SIG-M5 (cell line): ENCODE results near the gene PHACTR1.

Experiments
- DNase-seq: peaks from one replicate; lab custom pipeline; 2025; lab: John Stamatoyannopoulos, UW

PHACTR1 gene

DNA sequence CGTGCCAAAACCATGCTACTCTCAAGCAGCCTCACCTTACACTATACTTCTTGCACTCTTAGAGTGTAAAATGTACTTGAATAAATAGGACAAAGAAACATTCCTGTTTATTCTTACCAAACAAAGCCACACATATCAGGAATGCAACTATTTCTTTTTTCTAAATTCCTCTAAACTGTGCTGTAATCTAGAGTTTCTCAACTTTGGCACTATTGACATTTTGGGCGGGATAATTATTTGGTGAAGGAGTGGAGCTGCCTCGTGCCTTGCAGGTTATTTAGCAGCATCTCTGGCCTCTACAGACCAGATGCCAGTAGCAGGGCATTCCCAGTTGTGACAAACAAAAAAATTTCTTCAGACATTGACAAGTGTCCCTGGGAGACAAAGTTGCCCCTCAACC, 86.9 kb downstream of the PHACTR1 start:
- DNase-seq, result no peak

DNA sequence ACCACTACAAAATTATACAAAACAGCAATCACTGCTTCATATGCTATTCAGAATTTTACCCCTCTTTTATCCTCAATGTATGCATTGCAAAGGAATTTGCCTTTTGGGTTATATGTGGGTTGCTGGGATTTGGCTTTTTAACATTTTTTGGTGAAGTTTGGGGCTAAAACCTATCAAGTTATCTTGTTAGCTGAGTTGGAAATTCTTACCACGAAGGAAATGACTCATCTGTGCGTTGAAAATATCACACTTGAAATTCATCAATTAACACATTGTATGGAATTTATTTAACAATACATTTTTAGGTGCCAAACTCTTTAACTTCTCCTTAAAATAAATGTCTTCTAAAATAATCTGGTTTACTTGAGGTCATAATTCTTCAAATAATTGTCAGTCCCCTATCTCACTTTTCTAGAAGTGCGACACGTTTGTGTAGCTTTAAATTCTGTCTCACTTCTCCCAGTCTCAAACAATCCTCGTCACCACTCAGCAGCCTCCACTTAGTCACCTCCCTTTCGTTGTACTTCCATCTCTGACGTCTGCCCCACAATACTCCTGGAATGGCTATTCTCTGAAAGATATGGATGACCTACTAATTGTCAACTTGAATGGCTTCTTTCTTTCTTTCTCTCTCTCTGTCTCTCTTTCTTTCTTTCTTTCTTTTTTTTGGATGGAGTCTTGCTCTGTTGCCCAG, 88.5 kb downstream of the PHACTR1 start:
- no peak for DNase-seq

DNA sequence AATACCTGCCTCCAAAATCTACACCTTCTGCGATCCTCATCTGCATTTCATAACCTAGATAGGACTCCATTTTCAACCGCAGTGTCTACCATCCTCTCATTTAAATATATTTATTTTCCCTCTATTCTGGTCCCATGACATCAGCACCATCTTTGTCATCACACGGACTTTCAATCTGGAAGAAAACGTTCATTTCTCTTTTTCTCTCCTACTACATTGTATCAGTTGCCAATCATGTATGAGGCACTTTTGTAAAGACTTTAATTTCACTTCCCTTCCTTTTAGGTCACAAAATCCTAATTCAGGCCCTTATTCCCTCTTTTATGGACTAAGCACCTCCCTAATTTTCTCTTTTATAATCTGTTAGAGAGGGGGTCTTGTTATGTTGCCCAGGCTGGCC, 89.6 kb downstream of the PHACTR1 start:
- no peak for DNase-seq

DNA sequence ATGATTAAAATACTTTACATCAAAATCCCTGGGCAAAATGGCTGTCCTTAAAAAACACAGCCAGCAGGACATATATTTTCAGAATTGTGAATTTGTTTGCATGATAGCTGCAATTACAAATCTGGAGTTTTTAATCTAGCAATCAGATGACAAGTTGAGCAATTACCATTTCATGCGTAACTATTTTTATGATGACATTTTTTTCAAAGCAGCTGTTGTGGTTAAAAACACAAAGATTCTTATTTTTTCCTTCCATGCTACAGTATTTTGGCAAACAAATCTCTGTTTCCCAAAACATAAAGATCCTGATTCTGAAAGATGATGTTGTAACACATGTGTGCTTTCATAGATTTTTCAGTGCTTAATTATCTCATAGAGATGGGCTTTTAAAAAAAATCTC, 90.2 kb downstream of the PHACTR1 start:
- DNase-seq, result no peak

DNA sequence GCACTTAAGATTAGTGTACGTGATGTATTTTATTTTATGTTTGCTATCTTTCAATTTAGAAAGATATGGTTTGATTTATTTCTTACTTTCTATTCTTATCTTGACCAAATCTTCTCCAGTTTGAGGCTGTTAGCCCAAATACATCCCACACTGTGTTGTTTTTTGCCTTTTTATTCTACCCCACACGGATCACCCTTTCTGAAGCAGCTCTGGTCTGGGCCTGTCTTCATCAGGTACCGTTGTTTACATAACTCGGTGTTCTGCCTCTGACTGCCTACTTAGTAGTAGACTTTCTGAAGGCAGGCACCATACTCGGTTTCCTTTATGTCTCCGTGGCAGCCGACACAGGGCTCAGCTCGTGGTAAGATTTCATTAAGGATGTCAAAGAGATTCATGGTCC, 95.0 kb downstream of the PHACTR1 start:
- DNase-seq, result no peak

DNA sequence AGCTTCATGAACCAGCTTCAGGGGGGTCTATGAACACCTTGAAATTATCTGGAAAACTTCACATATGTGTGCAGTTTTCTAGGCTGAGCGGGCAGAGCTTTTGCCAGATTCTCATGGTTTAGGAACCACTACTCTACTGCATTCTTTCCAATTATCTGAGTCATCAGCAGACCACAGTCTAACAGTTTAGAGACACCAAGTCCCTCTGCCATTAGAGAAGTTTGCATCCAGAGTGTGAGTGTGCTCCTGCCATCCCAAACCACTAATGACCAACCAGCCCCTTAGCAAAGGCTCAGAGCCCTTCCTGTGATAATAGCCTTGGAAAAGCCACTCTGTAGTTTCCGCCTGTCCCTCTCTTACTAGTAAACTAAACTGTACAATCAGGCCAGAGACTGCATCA, 96.8 kb downstream of the PHACTR1 start:
- DNase-seq, result no peak

DNA sequence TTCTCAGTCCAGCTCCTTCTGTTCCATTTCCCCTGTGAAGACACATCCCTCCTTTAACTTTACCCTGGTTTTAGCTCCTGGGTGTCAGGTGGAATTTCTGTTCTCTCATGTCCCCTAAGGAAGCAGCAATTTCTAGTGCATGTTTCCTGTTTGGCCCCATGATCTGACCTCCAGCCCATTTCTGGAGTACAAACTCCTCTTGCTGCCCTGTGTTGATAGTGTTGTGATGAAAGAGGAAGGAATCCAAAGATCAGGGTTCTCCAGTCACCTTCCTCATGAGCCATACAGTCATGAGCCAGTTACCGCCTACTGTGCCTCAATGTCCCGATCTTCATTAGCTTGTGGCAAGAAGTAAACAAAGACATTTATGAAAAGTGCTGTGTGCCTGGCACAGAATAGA, 97.4 kb downstream of the PHACTR1 start:
- DNase-seq, result no peak

DNA sequence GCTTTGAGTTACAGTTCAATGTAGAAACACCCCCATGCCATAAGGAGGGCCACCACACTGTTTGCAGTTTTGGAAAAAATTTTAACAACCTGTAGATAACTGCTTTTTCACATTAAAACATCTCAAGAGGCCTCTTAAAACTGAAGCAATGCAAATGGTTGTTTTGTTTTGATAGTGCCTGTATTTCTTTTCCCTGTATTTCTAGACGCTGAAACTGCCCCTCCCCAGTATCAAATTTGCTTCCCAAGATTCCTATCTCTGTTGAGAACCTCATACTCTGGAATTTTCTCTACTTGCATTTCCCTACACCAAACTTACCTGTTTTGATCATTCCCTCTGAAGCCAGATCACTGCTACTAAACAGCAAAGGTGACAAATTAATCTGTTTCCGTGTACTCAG, 98.5 kb downstream of the PHACTR1 start:
- DNase-seq, result no peak

DNA sequence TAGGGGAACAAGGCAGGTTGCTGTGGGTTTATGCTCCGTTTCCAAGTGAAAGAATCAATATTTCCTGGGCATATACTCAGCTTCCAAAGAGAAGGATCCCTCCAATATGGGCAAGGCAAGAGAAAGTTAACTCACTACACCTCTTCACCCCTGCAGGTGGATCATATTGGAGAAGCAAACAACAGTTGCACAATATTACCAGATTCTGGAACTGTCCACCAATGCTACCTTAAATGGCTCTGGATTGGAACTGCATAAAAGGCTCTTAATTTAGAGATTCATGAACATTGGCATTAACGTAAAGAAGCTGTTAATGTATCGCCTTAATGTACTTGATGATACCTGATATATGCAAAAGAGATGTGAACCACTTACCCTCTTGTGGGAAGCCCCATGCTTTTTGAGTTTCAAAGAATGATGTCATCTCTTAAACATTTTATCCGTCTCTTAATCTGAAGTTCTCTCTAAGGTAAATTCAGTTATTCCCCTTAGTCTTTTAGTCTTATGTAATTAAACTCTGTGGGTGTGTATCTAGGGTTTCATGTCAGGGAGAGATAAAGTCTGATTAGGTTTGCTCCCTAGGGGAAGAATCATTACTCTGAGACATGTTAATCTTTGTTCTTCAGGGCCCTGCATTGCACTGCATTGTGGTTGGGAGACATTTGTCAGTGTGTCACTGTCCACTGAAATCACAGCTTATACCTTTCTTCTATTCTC, 99.5 kb downstream of the PHACTR1 start:
- DNase-seq, result no peak

DNA sequence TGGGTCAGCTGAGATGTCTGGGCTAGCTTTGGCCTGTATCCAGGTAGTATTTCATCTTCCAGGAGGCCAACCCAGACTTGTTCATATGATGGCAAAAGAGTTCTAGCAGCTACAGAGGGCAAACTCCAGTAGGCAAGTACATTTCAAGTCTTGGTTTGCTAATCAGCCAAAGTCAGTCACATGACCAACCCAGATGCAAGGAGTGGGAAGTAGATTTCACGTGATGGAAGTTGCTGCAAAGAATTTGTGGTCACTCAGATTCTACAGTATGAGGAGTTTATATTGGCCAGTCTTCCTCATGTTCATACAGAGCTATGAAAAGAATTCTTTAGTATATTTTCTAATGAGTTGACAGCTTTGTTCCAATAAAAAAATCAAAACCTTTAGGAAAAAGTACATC, 101.8 kb downstream of the PHACTR1 start:
- DNase-seq, result no peak

DNA sequence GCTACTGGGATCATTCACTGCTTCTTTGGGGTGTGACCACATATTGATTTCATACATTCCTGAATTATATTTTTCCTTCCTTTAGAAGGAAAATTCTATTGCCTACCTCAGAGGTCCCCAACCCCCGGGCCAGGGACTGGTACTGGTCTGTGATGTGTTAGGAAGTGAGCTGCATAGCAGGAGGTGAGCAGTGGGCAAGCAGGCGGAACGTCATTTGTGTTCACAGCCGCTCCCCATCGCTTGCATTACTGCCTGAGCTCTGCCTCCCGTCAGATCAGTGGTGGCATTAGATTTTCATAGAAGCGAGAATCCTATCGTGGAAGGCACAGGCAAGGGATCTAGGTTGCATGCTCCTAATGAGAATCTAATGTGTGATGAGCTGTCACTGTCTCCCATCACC, 107.3 kb downstream of the PHACTR1 start:
- DNase-seq, result no peak

DNA sequence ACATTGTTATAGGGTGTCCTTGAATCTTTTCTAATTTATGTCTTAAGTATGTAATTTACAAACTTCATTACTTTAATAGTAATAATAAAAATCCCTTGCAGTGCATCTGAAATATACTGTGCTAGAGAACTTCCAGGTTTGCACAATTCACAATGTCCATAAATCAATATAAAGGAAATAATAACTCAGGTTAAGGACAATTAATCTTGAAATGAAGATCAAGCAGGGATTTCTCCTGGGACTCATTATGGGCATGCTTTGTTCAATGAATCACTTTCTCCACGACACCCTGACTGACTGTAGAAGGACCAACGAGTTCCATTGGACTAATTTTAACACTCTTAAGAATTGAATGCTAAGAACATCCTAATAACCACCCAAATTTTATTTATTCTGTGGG, 110.0 kb downstream of the PHACTR1 start:
- DNase-seq, result no peak

DNA sequence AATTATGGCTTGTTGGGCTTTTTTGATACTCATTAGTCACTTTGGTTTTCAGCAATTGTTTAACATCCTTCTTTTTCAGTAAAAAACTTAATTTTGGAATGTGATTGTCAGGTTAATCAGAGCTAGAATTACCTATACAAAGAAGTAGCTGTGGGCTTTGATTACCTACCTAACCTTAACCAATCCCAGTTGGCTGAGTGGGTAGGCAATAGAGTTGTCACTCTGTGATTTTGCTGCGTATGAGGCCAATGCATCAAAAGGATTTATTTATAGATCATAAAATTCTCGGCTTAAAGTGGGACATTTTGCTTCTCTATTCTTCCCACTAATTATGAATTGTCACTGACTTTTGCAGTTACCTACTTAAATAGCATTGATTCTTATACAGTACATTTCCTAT, 111.4 kb downstream of the PHACTR1 start:
- no peak for DNase-seq

DNA sequence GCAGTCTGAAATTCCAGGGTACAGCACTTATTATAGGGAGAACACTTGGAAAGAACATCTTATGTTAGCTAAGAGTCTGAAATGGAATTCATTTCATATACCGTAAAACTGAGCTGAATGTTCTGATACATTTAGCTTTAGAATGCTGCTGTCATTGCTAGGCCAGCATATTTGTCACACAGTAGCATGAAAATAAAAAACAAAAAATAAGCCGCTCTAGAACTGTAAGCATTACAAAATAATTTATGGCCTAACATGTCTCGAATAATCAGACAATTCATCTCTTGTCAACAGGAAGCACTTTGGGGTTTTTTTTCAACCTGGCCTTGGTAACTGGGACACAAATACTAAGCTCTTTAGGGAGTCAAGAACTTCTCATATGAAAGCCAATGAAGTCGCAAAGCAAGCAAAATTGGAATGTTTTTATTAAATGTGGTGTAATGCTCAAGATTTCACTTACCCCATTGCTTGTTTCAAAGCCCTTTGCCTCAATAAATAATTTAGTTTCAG, 115.7 kb downstream of the PHACTR1 start:
- DNase-seq, result no peak

DNA sequence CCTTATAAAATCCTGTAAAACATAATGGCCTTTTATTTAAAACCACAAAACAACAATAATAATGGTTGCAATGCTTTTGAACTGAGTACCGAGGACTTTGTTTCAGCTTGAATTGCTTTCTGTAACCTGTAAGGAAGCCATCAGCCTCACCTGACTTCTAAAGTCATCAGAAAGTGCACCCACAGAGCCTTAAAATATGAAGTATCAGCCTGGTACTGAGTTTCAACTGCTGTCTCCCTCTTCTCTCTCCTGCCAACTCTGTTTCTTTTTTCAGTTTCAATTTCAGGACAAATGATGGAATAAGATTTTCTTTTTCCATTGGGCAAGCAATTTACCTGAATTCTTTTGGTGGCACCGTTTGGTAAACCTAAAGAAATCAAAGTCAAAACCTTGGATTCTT, 119.4 kb downstream of the PHACTR1 start:
- no peak for DNase-seq

DNA sequence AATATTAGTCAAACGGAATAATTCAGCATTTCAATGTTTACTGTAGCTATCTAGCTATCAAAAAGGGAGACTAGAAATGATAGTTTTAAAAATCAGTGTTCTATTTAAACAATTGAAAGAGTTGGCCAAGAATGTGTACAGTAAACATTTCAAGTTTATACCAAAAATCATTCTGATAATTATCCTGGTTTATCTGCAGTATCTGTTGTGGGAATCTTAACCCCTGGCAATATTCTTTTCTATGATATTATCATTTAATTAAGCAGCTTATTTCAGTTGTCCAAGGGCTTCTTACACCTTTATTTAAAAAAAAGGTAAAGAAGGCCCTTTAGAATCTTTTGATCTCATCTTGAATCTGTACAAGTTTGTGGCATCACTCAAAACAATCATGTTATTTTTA, 125.1 kb downstream of the PHACTR1 start:
- no peak for DNase-seq

DNA sequence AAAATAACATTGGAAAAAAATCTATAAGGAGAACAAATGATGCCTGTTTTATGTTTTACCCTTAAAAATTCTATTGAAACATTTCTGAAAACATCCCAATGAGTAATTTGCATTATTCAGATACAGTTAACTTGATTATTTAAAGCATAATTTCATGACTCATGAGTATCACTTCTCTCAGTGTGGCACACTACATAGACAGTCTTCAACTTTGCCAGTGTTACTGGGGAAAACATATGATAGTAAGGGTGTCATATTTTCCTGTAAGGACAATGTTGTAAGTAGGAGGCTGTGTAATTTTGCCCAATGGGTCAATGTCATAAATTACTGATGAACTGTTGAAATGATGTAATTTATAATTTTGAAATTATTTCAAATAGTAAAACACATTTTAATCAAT, 125.5 kb downstream of the PHACTR1 start:
- DNase-seq, result no peak

DNA sequence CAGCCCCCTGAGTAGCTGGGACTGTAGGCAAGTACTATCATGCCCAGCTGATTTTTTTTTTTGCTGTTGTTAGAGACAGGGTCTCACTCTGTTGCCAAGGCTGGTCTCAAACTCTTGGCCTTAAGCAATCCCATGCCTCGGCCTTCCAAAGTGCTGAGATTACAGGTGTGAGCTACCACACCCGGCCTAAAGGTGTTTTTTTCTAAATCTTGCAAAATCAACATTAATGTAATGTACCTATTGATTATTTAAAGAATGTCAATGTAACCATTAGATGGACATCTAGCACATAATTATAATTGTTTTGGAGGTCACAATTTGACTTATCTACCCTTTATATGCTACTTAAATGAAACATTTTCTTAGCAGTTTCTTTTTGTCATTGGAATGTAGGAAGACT, 126.1 kb downstream of the PHACTR1 start:
- no peak for DNase-seq

DNA sequence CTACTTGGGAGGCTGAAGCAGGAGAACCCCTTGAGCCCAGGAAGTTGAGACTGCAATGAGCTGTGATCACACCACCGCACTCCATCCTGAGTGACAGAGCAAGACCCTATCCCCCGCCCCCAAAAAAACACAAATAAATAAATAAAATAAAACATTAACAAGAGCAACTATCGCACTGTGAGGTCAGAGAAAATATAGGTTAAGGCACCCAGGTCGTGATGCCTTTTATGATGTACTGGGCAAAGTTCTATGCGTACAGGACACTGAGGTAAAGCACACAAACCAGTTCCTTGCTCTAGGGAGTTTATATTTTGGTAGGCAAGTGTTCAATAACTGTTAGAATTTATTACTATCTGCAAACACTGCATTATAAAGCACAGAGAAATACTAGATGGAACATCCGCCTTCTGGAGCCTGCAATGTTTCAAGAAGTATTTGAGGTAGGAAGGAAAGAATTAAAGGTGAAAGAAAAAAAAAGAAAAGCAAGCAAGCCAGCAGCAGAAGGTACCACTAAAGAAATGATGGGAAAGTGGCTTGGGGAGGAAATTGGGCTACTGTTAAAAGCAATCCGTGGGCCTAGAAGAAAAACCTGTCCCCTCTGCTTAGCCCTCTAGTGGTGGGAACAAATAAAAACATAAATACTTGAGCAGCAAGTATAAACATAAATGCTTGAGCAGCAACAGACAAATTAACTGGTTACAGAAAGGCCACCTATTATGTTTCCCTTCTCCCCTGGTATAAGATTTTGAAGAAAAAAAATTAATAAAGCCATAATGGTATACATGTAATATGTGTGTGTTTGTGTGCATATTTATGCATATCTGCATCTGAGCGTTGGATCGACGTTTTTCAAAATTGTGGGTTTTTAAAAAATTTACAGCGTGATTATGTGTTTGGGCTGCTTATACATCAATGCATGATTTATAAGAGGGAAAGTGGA, 128.0 kb downstream of the PHACTR1 start:
- DNase-seq, result no peak

DNA sequence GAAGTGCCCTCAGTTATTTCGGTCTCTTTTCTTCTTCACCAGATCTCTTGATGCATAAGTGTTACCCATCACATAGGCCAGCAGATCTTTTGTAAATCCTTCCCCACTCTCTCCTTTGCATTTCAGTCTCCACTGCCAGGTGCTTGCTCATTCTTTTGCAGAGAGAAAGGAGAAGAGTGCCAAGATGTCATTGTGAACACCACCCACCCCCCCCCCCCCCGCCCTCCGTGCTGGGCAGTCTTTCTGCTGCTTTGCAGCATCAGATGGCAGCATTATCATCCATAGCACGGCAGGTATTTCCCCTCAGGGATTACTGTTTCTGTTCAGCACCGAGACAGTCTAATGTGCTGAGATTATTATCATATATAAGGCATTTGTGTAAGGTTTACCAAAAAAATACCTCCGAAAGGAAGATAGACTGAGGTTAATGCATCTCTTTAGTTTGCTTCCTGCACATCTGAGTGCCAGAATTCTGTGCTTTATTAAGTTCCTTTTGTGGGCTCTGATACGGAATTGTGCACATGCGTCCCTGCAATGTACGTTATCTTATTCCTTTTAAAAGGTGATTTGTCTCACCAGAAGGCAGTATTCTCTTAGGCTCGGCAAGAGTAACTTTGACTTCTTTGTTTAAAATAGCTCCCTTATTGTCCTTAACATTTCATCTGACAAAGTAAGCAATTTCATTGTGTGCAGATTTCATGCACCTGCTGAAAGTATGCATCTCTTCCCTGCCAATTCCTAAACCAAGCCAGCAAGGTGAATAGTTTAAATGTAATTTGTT, 128.8 kb downstream of the PHACTR1 start:
- no peak for DNase-seq

DNA sequence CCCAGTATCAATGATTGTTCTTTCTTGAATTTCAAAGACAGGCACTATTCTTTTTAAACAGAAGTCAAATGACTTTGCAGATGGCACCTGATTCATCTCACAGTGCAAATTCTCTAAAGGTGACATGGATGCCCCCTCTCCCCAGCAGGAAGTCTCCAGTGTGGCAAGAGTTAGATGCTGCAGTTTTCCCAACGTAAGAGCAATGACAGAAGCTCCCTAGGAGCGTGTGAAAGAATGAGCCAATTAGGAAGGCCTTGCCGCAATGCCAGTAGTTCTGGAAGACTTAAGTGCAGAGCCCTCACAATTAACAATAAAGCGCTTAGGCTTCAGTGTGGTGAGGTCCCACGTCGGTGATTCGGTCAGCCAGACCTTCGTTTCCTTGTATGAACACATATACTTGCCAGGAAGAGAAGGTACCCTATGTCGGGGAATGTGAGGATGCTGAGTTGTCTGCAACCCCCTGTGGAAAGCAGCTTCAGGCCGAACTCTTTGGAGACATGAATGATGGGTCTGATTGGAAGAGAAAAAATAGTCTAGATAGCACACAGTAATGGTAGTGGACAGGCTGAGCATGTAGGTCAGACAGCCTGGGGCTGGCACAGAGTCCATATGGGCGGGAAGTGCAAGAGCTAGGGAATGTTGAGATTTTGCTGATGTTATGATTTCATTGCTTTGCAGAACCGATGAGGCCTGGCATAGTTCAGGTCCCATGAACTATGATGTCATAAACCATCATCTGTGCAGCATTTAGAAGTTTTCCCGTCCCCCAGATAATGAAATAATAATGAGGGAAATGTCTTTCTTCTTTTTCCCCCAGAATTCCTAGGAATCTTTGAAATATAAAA, 132.6 kb downstream of the PHACTR1 start:
- DNase-seq, result no peak
